Osteoblast (primary cell): ENCODE results near the gene RCAN2. TPM values are rescaled to one million over a fixed set of nuclear protein-coding genes. Genes with fewer than 3 reads are reported as not detected.

Experiments
- DNase-seq: peaks from one replicate; pipeline ENCODE4 v3.0.0; 2011; ENCODE audit warnings: low spot score, mixed read lengths; ENCODE audit not compliant: insufficient read length; ENCODE audit errors: missing footprints
- H2AFZ ChIP-seq: 2 replicates; pipeline ENCODE4 v1.6.0; 2011; ENCODE audit warnings: mild to moderate bottlenecking, low read length
- H3K27ac ChIP-seq: 2 replicates; pipeline ENCODE4 v1.5.1; 2011; ENCODE audit warnings: mild to moderate bottlenecking, low read depth, low read length, moderate library complexity
- H3K27me3 ChIP-seq: 2 replicates; pipeline ENCODE4 v1.6.0; 2012; ENCODE audit warnings: mild to moderate bottlenecking, control low read depth, inconsistent platforms, low read length, moderate library complexity; ENCODE audit not compliant: insufficient read depth
- H3K36me3 ChIP-seq: 2 replicates; pipeline ENCODE4 v1.5.1; 2011; ENCODE audit warnings: mild to moderate bottlenecking, low read length, control low read depth, moderate library complexity; ENCODE audit not compliant: insufficient read depth
- H3K4me1 ChIP-seq: 2 replicates; pipeline ENCODE4 v1.5.1; 2011; ENCODE audit warnings: mild to moderate bottlenecking, low read length, control low read depth, moderate library complexity; ENCODE audit not compliant: insufficient read depth
- H3K4me2 ChIP-seq: 2 replicates; pipeline ENCODE4 v1.6.0; 2011; ENCODE audit warnings: mild to moderate bottlenecking, low read length; ENCODE audit not compliant: insufficient read depth
- H3K4me3 ChIP-seq: fragments of 200-600 bp; sonication (generic); 3 replicates; pipeline ENCODE4 v1.5.1; 2012; ENCODE audit warnings: mild to moderate bottlenecking, low read length, inconsistent platforms; ENCODE audit not compliant: insufficient read depth
- H3K79me2 ChIP-seq: 2 replicates; pipeline ENCODE4 v1.6.0; 2012; ENCODE audit warnings: mild to moderate bottlenecking, low read length, control low read depth, inconsistent platforms; ENCODE audit not compliant: insufficient read depth
- H3K9me3 ChIP-seq: 2 replicates; pipeline ENCODE4 v1.5.1; 2011; ENCODE audit warnings: low read depth, low read length, control low read depth
- H4K20me1 ChIP-seq: 2 replicates; pipeline ENCODE4 v1.6.0; 2012; ENCODE audit warnings: mild to moderate bottlenecking, low read length, control low read depth; ENCODE audit not compliant: insufficient read depth
- total RNA-seq: library from RNA; depleted of rRNA; stranded (reverse); fragments of >200 nt; gene quantifications from 2 replicates; pipeline ENCODE4 v1.2.3, GENCODE V29; 2012
- TF ChIP-seq, protein P1 (sequence below): IDR thresholded peaks from 2 replicates; pipeline ENCODE4 v1.5.1; 2011; ENCODE audit warnings: mild to moderate bottlenecking, low read depth, low read length, moderate library complexity; ENCODE audit errors: extremely low read depth

Gene RCAN2
- total RNA-seq, 1 donor: 14.1 TPM

DNA sequence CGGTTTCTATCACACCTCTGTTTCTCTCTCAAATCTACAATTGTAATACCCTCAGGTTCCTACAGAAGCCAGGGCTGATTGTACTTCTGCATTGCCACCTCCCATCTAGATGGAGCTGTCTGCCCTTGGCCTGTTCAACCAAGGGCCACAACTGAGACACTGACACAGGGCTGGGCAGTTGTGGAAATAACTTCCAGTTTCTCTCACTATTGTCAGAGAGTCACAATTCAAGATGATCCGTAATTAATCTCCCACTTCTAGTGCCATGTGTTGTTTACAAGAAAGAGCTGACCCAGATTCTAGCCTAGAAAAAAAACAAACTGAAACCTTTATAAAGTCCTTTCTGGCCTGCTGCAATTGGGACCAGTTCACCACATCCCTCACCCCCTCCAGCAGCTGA is 22.2 kb downstream of the RCAN2 start:
- no peaks in the 10 kb centered on the region for H4K20me1 ChIP-seq
- no peak overlapping the region for H2AFZ ChIP-seq
- DNase-seq: no peak
- no peaks in the 10 kb centered on the region for H3K27me3 ChIP-seq
- no peak overlapping the region for H3K27ac ChIP-seq
- TF ChIP-seq, protein P1, sequence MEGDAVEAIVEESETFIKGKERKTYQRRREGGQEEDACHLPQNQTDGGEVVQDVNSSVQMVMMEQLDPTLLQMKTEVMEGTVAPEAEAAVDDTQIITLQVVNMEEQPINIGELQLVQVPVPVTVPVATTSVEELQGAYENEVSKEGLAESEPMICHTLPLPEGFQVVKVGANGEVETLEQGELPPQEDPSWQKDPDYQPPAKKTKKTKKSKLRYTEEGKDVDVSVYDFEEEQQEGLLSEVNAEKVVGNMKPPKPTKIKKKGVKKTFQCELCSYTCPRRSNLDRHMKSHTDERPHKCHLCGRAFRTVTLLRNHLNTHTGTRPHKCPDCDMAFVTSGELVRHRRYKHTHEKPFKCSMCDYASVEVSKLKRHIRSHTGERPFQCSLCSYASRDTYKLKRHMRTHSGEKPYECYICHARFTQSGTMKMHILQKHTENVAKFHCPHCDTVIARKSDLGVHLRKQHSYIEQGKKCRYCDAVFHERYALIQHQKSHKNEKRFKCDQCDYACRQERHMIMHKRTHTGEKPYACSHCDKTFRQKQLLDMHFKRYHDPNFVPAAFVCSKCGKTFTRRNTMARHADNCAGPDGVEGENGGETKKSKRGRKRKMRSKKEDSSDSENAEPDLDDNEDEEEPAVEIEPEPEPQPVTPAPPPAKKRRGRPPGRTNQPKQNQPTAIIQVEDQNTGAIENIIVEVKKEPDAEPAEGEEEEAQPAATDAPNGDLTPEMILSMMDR: no peak
- H3K4me2 ChIP-seq: no peak overlapping the region
- peaks cover 18% of the 10 kb centered on the region for H3K4me1 ChIP-seq
- no peaks in the 10 kb centered on the region for H3K9me3 ChIP-seq
- H3K36me3 ChIP-seq: no peaks in the 10 kb centered on the region
- H3K79me2 ChIP-seq: no peaks in the 10 kb centered on the region
- H3K4me3 ChIP-seq: no peak overlapping the region

DNA sequence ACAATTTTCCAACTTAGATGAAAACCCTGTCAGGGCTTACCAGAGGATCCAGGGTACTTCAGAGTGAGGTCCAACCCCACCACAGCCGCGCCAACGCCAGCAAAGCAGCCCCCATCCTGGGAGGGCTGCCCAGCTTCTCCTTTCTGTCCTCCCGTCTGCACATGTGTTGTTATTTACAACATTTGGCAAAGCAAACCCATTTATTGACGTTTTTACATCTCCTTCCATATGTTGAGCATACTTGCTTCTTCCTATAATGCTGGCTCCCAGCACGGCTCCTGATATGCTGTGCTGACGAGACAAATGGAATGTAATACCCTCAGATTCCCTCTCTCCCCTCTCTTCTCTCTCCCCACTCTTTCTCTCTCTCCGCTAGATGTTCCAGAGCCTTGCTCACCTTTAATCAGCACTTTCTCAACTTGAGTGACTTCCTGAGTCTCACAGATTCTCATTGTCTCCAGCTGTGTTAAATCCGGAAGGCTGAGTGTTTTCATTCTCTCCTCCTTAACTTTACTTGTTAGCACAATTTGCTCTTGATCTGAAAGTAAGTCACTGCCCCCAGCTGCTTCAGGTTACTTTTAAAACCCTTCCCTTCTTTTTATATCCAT is 22.7 kb downstream of the RCAN2 start:
- H3K27ac ChIP-seq: no peak overlapping the region
- H2AFZ ChIP-seq: no peak overlapping the region
- no peaks in the 10 kb centered on the region for H3K27me3 ChIP-seq
- peaks cover 12% of the 10 kb centered on the region for H3K4me1 ChIP-seq
- H3K36me3 ChIP-seq: no peaks in the 10 kb centered on the region
- no peaks in the 10 kb centered on the region for H3K79me2 ChIP-seq
- no peak overlapping the region for H3K4me3 ChIP-seq
- no peak overlapping the region for H3K4me2 ChIP-seq
- H4K20me1 ChIP-seq: no peaks in the 10 kb centered on the region
- no peaks in the 10 kb centered on the region for H3K9me3 ChIP-seq
- DNase-seq: no peak
- TF ChIP-seq, protein P1: no peak

DNA sequence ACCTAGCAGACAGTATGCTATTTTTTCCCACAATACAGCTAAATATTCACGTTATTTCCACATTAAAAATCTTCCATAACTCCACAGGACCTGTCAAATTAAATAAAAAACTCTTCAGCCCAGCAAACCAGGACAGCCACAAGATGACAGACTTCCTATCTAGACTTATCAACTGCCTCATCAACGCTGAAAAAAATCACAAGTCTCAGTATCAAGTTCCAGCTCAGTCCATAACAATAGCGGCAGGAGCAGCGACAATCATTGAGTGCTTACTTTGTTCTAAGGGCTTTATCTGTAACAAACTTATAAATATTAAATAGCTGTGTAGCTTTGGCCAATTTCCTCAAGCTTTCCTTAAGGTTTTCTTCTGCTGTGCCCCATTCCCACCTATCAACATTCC is 24.7 kb downstream of the RCAN2 start:
- H4K20me1 ChIP-seq: no peaks in the 10 kb centered on the region
- TF ChIP-seq, protein P1: no peak
- no peak overlapping the region for H2AFZ ChIP-seq
- H3K9me3 ChIP-seq: no peaks in the 10 kb centered on the region
- peaks cover 3% of the 10 kb centered on the region for H3K4me1 ChIP-seq
- H3K79me2 ChIP-seq: no peaks in the 10 kb centered on the region
- no peak overlapping the region for H3K4me2 ChIP-seq
- no peaks in the 10 kb centered on the region for H3K27me3 ChIP-seq
- H3K4me3 ChIP-seq: no peak overlapping the region
- DNase-seq: no peak
- no peak overlapping the region for H3K27ac ChIP-seq
- no peaks in the 10 kb centered on the region for H3K36me3 ChIP-seq

DNA sequence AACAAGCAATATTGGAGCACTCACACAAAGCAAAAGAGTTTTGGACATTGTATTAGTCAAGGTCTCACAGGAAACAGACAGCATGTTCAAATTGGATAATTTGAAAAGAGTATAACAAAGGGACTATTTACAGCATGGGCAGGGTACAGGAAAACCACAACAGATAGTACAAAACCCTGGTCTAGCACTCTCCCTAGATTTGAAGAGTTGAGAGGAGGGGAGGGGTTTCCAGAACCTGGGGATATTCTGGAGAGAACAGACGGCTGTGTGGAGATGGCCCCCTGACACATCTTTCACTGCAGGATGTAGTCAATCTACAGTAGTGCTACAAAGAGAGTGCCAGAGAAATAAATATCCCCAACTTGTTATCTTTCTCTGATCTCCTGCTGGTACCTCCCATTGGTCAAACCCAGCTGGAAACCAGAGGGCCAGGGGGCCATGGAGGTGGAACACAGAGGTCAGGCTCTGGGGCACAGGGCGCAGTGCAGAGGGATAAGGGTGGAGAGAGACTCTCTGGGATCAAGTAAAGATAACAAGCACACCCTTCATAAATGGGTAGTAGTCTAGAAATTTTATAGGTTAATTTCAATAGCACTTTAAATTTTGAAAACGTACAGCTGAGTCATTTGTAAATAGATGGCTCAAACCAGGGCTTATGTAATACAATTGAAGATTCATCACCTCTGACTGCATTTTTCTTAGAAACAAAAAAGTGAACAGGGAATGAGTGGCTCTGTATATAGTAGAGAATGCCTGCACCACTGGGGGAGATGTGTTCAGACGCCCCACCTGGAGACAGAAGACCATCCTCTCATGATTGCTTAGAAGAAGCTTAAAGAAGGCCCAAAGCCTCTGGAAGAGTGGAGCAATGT is 25.7 kb downstream of the RCAN2 start:
- no peaks in the 10 kb centered on the region for H3K79me2 ChIP-seq
- no peaks in the 10 kb centered on the region for H3K27me3 ChIP-seq
- DNase-seq: no peak
- H2AFZ ChIP-seq: peak overlapping the region; percentile 12
- H4K20me1 ChIP-seq: no peaks in the 10 kb centered on the region
- TF ChIP-seq, protein P1: no peak
- H3K27ac ChIP-seq: no peak overlapping the region
- no peak overlapping the region for H3K4me3 ChIP-seq
- H3K4me1 ChIP-seq: peaks cover 3% of the 10 kb centered on the region
- H3K4me2 ChIP-seq: no peak overlapping the region
- H3K36me3 ChIP-seq: no peaks in the 10 kb centered on the region
- H3K9me3 ChIP-seq: no peaks in the 10 kb centered on the region
